AML-193 (cell line): Measurements from ENCODE around the gene MARCHF7.
"Not testable (repeated sequence)": the region's sequence is repeated elsewhere in the genome, so short reads cannot be mapped to it uniquely, and the experiment has no call there.

Source experiments
- DNase-seq, 2 experiments: peaks; one replicate each; lab custom pipeline; 2025; lab: John Stamatoyannopoulos, UW

Gene MARCHF7

GRCh38 chr2:159720676-159721075 lies 8.4 kb downstream of the MARCHF7 start:
- no peak for DNase-seq

GRCh38 chr2:159722580-159722979 lies 10.3 kb downstream of the MARCHF7 start:
- no peak for DNase-seq

GRCh38 chr2:159724795-159725572 lies 12.7 kb downstream of the MARCHF7 start:
- not testable (repeated sequence) for DNase-seq

- DNase-seq = no peak
Measured at GRCh38 chr2:159725713-159726112, 13.4 kb downstream of the MARCHF7 start.

- peak in 1 of 2 experiments; percentile 16 for DNase-seq
Measured at GRCh38 chr2:159728629-159729028, 16.3 kb downstream of the MARCHF7 start.

GRCh38 chr2:159735648-159736047 lies 23.3 kb downstream of the MARCHF7 start:
- DNase-seq = no peak

GRCh38 chr2:159736048-159736447 lies 23.7 kb downstream of the MARCHF7 start:
- no peak for DNase-seq

GRCh38 chr2:159737292-159737916 lies 25.1 kb downstream of the MARCHF7 start:
- DNase-seq = no peak

GRCh38 chr2:159737917-159738296 lies 25.6 kb downstream of the MARCHF7 start:
- DNase-seq = no peak

- no peak for DNase-seq
Measured at GRCh38 chr2:159738509-159739390, 26.4 kb downstream of the MARCHF7 start.

- DNase-seq = no peak
Measured at GRCh38 chr2:159742846-159743245, 30.5 kb downstream of the MARCHF7 start.

- no peak for DNase-seq
Measured at GRCh38 chr2:159744363-159744762, 32.1 kb downstream of the MARCHF7 start.

- not testable (repeated sequence) for DNase-seq
Measured at GRCh38 chr2:159745237-159745636, 32.9 kb downstream of the MARCHF7 start.

- no peak for DNase-seq
Measured at GRCh38 chr2:159748089-159748488, 35.8 kb downstream of the MARCHF7 start.

- no peak for DNase-seq
Measured at GRCh38 chr2:159750873-159751272, 38.6 kb downstream of the MARCHF7 start.

- peak; percentile 69 to 83 for DNase-seq
Measured at GRCh38 chr2:159753797-159754196, 41.5 kb downstream of the MARCHF7 start.

- no peak for DNase-seq
Measured at GRCh38 chr2:159755014-159755413, 42.7 kb downstream of the MARCHF7 start.

GRCh38 chr2:159755788-159756187 lies 43.5 kb downstream of the MARCHF7 start:
- DNase-seq = no peak

GRCh38 chr2:159758239-159758638 lies 45.9 kb downstream of the MARCHF7 start:
- DNase-seq = no peak

GRCh38 chr2:159758686-159759085 lies 46.4 kb downstream of the MARCHF7 start:
- DNase-seq = no peak

- no peak for DNase-seq
Measured at GRCh38 chr2:159759577-159759976, 47.3 kb downstream of the MARCHF7 start.

GRCh38 chr2:159760326-159760725 lies 48.0 kb downstream of the MARCHF7 start:
- DNase-seq = no peak

- no peak for DNase-seq
Measured at GRCh38 chr2:159762075-159762474, 49.8 kb downstream of the MARCHF7 start.
